Neural cell (in vitro differentiated cells): ENCODE results near the gene TOM1L1. TPM values are rescaled to one million over a fixed set of nuclear protein-coding genes. Genes with fewer than 3 reads are reported as not detected.

Experiments
- H2AFZ ChIP-seq: fragments of 200-600, 300-800 bp; sonication (generic), shearing (Covaris generic); 2 replicates; pipeline ENCODE4 v1.6.0; 2014; ENCODE audit warnings: low read depth, mild to moderate bottlenecking, antibody characterized with exemption, low read length, moderate library complexity
- H3F3A ChIP-seq: fragments of 200-600 bp; shearing (Covaris generic); 2 replicates; pipeline ENCODE4 v1.6.1; 2016; ENCODE audit warnings: mild to moderate bottlenecking, moderate library complexity, mixed read lengths, antibody characterized with exemption, low read length; ENCODE audit not compliant: insufficient read depth, poor library complexity, severe bottlenecking
- H3K27ac ChIP-seq: fragments of 200-600, 300-800 bp; sonication (generic), shearing (Covaris generic); 2 replicates; pipeline ENCODE4 v1.5.1; 2014; ENCODE audit warnings: mild to moderate bottlenecking, low read length, moderate library complexity
- H3K27me3 ChIP-seq: fragments of 300-800, 200-600 bp; sonication (generic), shearing (Covaris generic); 2 replicates; pipeline ENCODE4 v1.6.0; 2014; ENCODE audit warnings: mild to moderate bottlenecking, low read depth, low read length, moderate library complexity; ENCODE audit not compliant: insufficient read depth
- H3K36me3 ChIP-seq: fragments of 300-800, 200-600 bp; sonication (generic), shearing (Covaris generic); 2 replicates; pipeline ENCODE4 v1.5.1; 2014; ENCODE audit warnings: mild to moderate bottlenecking, antibody characterized with exemption, low read length, moderate library complexity; ENCODE audit not compliant: insufficient read depth
- H3K4me2 ChIP-seq: fragments of 300-800, 200-600 bp; sonication (generic), shearing (Covaris generic); 2 replicates; pipeline ENCODE4 v1.6.0; 2014; ENCODE audit warnings: mild to moderate bottlenecking, low read length
- H3K4me3 ChIP-seq: fragments of 300-800, 200-600 bp; sonication (generic), shearing (Covaris generic); 2 replicates; pipeline ENCODE4 v1.5.1; 2014; ENCODE audit warnings: mild to moderate bottlenecking, low read length, moderate library complexity
- H3K79me2 ChIP-seq: fragments of 200-600 bp; shearing (Covaris generic); replicated peaks from 2 replicates; pipeline ENCODE4 v1.6.0; 2014; ENCODE audit warnings: mild to moderate bottlenecking, low read length, moderate library complexity; ENCODE audit not compliant: insufficient read depth
- H3K9ac ChIP-seq: fragments of 300-800, 200-600 bp; sonication (generic), shearing (Covaris generic); 2 replicates; pipeline ENCODE4 v1.6.1; 2016; ENCODE audit warnings: mild to moderate bottlenecking, low read length, mixed read lengths
- H3K9me2 ChIP-seq: fragments of 200-600 bp; shearing (Covaris generic); 2 replicates; pipeline ENCODE4 v1.6.1; 2016; ENCODE audit warnings: mild to moderate bottlenecking, low read length, mixed read lengths; ENCODE audit not compliant: insufficient read depth
- H3K9me3 ChIP-seq: fragments of 200-600, 300-800 bp; sonication (generic), shearing (Covaris generic); 2 replicates; pipeline ENCODE4 v1.6.1; 2016; ENCODE audit warnings: mild to moderate bottlenecking, mixed run types, low read length, moderate library complexity, mixed read lengths
- H4K20me1 ChIP-seq: fragments of 200-600 bp; shearing (Covaris generic); 2 replicates; pipeline ENCODE4 v1.6.1; 2016; ENCODE audit warnings: mild to moderate bottlenecking, mixed run types; ENCODE audit not compliant: insufficient read depth
- CTCF ChIP-seq: fragments of 450-650 bp; IDR thresholded peaks from 2 replicates; pipeline ENCODE4 v1.5.1; 2014; ENCODE audit warnings: antibody characterized with exemption, mild to moderate bottlenecking, moderate library complexity; ENCODE audit not compliant: poor library complexity, severe bottlenecking
- EP300 ChIP-seq: fragments of 450-650 bp; conservative IDR thresholded peaks from 2 replicates; pipeline ENCODE4 v1.6.1; 2014; ENCODE audit warnings: antibody characterized with exemption, mild to moderate bottlenecking, moderate library complexity; ENCODE audit not compliant: poor library complexity, severe bottlenecking
- EZH2 ChIP-seq: fragments of 200-600, 300-800 bp; shearing (Covaris generic), sonication (generic); IDR thresholded peaks from 2 replicates; pipeline ENCODE4 v1.6.1; 2014; ENCODE audit warnings: antibody characterized with exemption, low read length, borderline replicate concordance, mild to moderate bottlenecking; ENCODE audit not compliant: insufficient read depth, poor library complexity, severe bottlenecking
- MXI1 ChIP-seq: fragments of 450-650 bp; conservative IDR thresholded peaks from 2 replicates; pipeline ENCODE4 v1.6.1; 2014; ENCODE audit warnings: antibody characterized with exemption, mild to moderate bottlenecking; ENCODE audit not compliant: poor library complexity, severe bottlenecking
- POLR2AphosphoS5 ChIP-seq: IDR thresholded peaks from 2 replicates; pipeline ENCODE4 v1.6.1; 2012
- RAD21 ChIP-seq: fragments of 450-650 bp; conservative IDR thresholded peaks from 2 replicates; pipeline ENCODE4 v1.6.1; 2014; ENCODE audit warnings: antibody characterized with exemption, mild to moderate bottlenecking, moderate library complexity
- REST ChIP-seq: IDR thresholded peaks from 2 replicates; pipeline ENCODE4 v1.6.1; 2012; ENCODE audit warnings: borderline replicate concordance
- SMC3 ChIP-seq: fragments of 450-650 bp; conservative IDR thresholded peaks from 2 replicates; pipeline ENCODE4 v1.6.1; 2014; ENCODE audit warnings: antibody characterized with exemption, mild to moderate bottlenecking, moderate library complexity; ENCODE audit not compliant: poor library complexity
- TAF1 ChIP-seq: IDR thresholded peaks from 2 replicates; pipeline ENCODE4 v1.6.1; 2012; ENCODE audit warnings: low read depth
- polyA plus RNA-seq: library from polyadenylated mRNA; depleted of rRNA; stranded (reverse); fragments of >200 nt; gene quantifications from 2 replicates; pipeline ENCODE4 v1.2.3, GENCODE V29; 2014

The TOM1L1 gene
- polyA plus RNA-seq, 1 donor from 2014 or later = 13.6 TPM

- TF ChIP-seq CTCF = no peak
These were observed 18.3 kb upstream of the TOM1L1 start (continued) for GRCh38 chr17:54882371-54882770.

- H3K9me2 ChIP-seq = no peaks in the 10 kb centered on the region
- no peaks in the 10 kb centered on the region for H3K79me2 ChIP-seq
- no peak overlapping the region for H3K4me2 ChIP-seq
- no peaks in the 10 kb centered on the region for H3F3A ChIP-seq
- no peaks in the 10 kb centered on the region for H3K9me3 ChIP-seq
- no peak overlapping the region for H3K9ac ChIP-seq
- no peak overlapping the region for H2AFZ ChIP-seq
- H3K27me3 ChIP-seq = no peaks in the 10 kb centered on the region
- H4K20me1 ChIP-seq = no peaks in the 10 kb centered on the region
- H3K36me3 ChIP-seq = no peaks in the 10 kb centered on the region
- no peak for TF ChIP-seq POLR2AphosphoS5
- TF ChIP-seq MXI1 = no peak
- TF ChIP-seq SMC3 = no peak
- no peak for TF ChIP-seq CTCF
- TF ChIP-seq REST = no peak
- no peak for TF ChIP-seq EP300
- H3K27ac ChIP-seq = no peak overlapping the region
- no peak overlapping the region for H3K4me3 ChIP-seq
These were observed 17.7 kb upstream of the TOM1L1 start for GRCh38 chr17:54882950-54883349.

GRCh38 chr17:54883939-54884338, 16.7 kb upstream of the TOM1L1 start:
- Histone ChIP-seq H3K36me3 (no peaks in the 10 kb centered on the region), H2AFZ (no peak overlapping the region), H3K4me3 (no peak overlapping the region), H3K9ac (no peak overlapping the region), H3K27ac (no peak overlapping the region), H3K9me3 (no peaks in the 10 kb centered on the region), H3K9me2 (no peaks in the 10 kb centered on the region), H3K4me2 (no peak overlapping the region), H3K79me2 (no peaks in the 10 kb centered on the region), H3F3A (no peaks in the 10 kb centered on the region), H3K27me3 (no peaks in the 10 kb centered on the region), H4K20me1 (no peaks in the 10 kb centered on the region)
- no peak for TF ChIP-seq EZH2
- no peak for TF ChIP-seq CTCF
- no peak for TF ChIP-seq MXI1
- TF ChIP-seq REST = no peak
- TF ChIP-seq EP300 = no peak
- TF ChIP-seq RAD21 = no peak
- no peak for TF ChIP-seq TAF1
- TF ChIP-seq POLR2AphosphoS5 = no peak
- TF ChIP-seq SMC3 = no peak
